Fibroblast of skin of left biceps (primary cell): ENCODE results near the gene KRT8.
"Not testable (repeated sequence)": the region's sequence is repeated elsewhere in the genome, so short reads cannot be mapped to it uniquely, and the experiment has no call there.

Experiments used
- DNase-seq, 2 experiments: peaks; one replicate each; pipeline ENCODE4 v3.0.0-alpha.2; 2013; ENCODE audit warnings: low read depth in 2 of 2

KRT8 gene

DNA sequence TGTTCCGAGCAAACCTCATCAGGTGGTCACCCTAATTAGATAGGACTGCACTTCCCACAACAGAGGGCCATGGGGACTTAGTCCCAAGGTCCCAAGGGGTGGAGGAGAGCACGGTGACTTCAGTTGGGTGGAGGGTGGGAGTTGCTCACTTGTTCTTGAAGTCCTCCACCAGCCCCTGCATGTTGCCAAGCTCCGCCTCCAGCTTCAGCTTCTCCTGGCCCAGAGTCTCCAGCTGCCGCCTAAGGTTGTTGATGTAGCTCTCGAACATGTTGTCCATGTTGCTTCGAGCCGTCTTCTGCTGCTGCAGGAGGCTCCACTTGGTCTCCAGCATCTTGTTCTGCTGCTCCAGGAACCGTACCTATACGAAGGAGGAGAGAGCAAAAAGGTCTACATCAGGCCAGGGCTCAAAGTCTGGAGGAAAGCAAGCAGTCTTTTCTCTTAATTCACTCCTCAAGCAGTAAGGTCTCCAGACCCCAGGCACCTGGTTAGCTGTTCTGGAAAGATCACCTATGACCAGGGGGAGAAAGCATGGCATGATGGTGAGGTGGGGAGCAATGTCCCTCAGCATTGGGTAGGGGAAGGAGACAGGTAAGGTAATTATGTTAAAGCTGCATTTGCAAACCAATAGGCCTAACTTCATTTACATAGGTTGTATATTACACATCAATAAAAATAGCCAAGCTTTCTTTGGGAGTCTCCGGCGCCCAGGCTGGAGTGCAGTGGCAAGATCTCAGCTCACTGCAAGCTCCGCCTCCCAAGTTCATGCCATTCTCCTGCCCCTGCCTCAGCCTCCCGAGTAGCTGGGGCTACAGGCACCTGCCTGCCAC is 2.9 kb downstream of the KRT8 start:
- DNase-seq: no peak

DNA sequence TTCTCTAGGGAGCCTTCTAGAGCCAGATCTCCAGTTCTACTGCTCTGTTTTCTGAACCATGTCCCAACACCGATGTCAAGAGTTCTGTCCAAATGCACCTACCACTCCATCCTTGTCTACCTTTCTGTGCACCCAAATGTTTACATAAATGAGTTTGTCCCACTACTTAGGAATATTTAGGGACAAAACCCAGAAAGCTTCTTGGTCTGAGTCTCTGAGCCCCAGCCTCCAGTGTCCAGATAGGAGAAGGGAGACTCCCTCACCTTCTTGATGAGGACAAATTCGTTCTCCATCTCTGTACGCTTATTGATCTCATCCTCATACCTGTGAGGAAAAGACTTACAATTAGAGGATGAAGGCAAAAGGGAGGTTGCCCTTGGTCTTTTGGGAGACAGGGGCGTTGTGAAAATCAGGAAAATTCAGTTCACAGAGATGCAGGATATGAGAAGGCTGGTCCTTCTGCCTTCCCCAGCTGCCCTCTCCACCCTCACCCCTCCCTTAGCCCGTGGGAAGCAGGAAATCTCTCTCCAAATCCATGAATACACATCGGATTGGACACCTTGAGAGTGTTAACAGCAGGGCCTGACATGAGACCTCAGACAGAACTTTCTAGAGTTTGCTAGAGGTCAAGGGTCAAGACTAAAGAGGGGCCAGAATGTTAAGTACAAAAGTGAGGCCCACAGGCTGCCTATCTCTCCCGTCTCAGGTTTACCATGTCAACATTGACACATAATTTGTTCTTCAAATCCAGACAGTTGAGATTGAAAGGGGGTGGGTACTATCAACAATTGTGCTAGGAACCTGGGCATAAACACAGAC is 3.8 kb downstream of the KRT8 start:
- no peak for DNase-seq

DNA sequence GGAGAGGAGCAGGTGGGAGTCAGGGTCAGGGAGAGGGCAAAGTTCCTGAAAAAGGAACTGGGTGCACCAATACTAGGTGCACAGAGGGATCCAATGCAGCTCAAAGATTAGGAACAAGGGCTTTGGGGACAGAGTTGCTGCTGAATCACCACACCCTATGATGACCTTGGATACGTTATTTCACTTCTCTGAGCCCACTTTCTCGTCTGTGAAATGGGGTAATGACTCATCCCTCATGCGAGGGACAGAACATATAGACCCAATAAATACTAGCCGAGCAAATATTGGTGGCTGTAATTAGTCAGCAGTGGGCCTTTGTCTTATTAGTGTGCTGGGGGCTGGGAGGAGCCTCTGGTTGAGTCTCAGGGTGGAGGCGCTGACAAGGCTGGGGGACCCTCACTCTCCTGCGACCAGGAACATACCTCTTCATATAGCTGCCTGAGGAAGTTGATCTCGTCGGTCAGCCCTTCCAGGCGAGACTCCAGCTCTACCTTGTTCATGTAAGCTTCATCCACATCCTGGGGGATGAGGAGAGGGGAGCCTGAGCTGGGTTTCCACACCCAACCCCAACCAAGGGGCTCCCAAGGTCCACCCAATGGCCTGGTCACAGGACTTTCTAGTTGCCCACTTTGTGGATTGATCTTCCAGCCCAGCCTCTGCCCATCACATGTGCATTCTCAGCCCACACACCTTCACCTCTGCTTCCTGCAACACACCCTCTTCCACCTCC is 4.5 kb downstream of the KRT8 start:
- DNase-seq: no peak

DNA sequence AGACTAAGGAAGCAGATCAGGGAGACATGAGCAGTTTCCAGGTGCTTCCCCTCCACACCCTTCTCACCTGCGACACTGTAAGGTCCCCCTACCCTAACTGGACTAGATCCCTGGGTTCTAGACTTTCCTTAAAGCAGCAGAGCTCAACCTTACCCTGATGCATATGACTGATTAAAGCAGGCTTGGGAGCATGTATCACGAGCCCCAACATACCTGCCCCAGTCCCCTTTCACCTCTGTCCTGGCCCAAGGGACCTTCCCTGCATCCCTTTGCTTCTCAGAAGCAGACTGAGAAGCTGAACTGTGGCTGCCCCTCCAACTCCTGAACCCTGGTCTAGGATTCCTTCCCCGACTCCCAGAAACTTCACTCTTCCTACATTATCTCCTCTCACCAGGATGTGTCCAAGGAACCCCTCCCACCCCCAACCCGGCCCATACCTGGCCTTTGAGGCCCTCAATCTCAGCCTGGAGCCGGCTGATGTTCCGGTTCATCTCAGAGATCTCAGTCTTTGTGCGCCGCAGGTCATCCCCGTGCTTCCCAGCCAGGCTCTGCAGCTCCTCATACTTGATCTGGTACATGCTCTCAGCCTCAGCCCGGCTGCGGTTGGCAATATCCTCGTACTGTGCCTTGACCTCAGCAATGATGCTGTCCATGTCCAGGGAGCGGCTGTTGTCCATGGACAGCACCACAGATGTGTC is 5.4 kb downstream of the KRT8 start:
- no peak for DNase-seq

DNA sequence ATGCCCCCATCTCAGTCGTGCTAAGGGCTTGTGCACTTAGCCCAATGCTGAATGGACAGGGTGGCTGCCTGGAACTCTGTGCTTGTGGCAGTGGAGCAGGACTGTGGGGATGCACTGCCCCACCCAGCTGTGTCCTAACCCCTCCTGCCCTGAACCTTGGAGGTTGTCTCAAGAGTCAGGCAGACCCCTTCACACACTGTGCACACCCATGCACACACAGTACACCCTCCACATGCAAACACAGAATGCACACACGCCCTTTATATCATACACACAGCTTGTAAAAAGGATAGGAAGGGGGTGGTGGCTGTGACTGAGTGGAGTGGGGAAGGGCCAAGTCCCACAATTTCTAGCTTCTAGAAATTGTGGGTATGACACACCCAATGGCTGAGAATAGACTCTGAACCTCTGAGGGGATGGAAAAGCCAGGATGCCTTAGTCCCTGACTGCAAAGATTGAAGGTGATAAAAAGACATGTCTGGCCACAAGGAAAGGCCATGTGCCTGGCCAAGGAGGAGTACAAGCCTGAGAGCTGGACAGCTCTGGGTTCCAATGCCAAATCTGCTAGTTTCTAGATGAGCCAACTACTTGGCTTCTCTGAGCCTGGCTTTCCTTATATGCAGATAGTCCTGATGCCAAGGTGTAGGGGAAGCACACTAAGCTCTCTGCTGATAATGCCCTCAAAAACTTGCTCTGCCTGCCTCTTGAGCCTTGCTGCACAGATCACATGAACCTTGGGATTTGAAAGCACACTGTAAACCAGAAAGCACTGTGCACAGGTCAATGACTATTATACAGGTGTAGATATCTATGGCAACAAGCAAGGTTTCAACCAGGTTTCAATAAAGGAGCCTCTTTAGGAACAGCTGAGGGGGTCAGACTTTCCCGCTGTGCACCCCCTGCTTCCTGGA is 8.4 kb downstream of the KRT8 start:
- no peak for DNase-seq

DNA sequence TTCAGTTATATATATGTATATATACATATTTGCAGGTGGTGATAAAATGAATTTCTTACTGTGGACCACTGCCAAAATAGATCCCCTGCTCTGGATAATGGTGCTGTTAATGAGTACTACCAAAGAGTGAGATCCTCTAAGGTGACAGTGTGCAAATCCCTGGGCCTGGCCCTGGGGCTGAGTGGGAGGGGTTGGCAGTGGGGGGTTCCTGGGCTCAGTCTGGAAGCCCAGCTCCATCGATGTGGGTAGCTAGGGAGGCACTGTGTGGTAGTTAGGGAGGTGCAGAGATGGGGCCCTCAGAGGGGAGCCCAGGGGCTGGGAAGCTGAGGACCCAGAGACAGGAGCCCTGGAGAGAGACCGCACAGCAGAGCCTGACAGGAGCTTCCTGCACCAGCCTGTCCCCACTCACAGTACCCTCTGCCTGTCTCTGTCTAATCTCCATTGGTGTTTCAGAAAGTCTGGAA is 9.1 kb downstream of the KRT8 start:
- no peak for DNase-seq

DNA sequence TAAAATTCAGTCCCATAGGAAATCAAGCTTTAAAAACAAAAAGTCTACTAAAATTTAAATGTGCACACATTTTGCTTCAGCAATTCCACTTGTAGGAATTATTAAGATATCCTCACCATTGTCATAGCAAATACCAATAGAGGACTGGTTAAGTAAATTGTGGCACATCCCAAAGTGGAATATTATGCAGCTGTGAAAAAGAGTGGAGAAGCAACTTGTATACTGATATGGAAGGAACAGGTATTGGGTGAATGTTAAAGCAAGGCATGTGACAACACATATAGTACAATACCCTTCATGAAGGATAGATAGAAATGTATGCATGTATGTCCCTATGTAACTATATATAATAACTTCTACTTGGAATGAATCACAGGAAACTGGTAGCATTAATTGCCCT is 11.9 kb downstream of the KRT8 start:
- no peak for DNase-seq

DNA sequence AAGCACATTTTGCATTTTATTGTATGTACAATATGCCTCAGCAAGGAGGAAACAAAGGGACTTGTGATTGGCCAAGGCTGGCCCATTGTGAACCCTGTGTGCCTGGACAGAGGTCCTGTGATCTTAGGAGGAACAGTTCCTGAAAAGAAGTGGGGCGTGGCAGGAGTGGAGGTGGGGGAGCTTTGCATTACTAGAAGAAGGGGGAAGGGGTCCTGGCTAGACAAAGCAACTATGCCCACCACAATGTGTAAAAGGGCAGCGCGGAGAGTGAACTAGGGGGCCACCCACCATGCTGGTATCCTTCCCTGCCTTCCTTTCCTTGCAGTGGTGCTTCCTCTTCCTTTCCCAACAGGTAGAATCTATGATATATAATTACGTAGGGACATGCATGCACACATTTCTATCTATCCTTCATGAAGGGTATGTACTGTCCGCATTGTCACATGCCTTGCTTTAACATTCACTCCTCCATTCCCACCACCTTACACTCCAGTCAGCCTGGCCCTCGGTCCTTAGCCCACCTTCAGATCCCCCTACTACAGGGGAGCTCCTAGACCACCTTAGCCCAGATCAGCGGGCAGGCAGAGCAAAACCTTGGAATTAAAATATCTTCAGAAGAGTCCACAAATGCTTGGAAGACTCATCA is 12.5 kb downstream of the KRT8 start:
- no peak for DNase-seq

DNA sequence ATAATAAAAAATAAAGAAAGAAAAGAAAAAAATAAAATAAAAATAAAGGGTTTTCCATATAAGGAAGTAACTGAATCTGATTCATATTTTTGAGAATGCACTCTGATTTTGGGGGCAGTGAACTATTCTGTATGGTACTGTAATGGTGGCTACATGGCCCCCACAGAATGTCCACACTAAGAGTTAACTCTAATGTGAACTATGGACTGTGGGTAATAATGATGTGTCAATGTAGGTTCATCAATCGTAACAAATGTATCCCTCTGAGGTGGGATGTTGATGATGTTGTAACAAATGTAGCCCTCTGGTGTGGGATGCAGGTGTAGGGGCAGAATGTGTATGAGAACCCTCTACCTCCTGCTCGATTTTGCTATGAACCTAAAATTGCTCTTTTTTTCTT is 13.8 kb downstream of the KRT8 start:
- no peak for DNase-seq

DNA sequence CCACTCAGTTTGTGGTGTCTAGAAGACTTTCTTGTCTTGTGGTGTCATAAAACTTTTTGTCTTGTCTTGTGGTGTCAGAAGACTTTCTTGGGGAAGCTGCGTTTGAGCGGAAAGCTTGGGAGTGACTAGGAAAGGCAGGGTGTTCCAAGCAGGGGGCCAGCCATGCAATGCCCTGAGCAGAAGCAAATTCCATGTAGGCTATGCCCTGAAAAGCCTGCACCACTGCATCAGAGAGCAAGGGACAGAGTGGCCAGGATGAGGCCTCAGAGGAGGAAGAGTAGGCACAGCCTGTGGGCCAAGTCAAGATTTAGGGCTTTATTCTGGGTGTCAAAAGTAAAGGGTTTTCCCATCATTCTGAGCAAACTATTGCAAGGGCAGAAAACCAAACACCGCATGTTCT is 14.5 kb downstream of the KRT8 start:
- no peak for DNase-seq

DNA sequence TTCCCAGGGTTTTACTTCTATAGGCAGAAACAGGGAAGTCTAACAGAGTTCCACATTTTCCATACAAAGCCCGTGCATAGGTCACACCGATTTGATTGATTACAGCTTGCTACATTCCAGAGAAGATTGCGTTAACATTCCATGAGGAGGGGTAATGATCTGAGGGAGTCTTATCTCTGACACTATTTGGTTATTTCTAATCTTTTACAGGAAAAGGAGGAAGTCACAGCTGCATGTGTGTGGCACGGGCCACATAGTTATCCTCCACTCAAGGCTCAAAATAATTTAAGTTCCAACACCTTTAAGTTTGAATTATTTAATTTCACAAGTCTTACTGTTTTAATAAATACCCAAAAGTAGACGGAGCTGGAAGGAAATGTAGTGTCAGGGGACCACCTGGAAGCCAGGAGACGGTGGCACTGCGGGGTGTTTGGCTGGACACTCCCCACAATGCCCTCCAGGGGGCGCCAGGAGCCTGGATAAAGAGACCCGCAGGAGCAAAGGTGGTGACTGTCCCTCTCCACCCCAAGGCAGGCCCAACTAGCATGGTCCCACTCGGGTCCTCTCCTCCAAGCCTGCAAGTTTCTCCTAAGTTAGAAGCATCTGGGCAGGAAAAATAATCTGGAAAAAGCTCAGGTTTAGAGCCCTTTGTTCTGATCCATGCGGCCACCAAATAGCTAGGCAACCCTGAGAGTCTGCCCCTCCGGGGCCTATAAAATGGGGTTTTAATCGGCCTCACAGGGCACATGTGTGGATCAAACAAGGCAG is 20.2 kb downstream of the KRT8 start:
- no peak for DNase-seq

DNA sequence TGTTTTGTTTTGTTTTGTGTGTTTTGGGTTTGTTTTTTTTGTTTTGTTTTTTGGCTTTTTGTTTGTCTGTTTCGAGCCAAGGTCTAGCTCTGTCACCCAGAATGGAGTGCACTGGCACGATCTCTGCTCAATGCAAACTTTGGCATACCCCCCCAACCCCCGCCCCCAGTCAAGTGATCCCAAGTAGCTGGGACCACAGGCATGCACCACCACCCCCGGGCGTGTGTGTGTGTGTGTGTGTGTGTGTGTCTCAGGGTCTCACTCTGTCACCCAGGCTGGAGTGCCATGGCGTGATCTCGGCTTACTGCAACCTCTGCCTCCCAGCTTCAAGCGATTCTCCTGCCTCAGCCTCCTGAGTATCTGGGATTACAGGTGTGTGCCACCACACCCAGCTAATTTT is 24.4 kb downstream of the KRT8 start:
- not testable (repeated sequence) for DNase-seq

DNA sequence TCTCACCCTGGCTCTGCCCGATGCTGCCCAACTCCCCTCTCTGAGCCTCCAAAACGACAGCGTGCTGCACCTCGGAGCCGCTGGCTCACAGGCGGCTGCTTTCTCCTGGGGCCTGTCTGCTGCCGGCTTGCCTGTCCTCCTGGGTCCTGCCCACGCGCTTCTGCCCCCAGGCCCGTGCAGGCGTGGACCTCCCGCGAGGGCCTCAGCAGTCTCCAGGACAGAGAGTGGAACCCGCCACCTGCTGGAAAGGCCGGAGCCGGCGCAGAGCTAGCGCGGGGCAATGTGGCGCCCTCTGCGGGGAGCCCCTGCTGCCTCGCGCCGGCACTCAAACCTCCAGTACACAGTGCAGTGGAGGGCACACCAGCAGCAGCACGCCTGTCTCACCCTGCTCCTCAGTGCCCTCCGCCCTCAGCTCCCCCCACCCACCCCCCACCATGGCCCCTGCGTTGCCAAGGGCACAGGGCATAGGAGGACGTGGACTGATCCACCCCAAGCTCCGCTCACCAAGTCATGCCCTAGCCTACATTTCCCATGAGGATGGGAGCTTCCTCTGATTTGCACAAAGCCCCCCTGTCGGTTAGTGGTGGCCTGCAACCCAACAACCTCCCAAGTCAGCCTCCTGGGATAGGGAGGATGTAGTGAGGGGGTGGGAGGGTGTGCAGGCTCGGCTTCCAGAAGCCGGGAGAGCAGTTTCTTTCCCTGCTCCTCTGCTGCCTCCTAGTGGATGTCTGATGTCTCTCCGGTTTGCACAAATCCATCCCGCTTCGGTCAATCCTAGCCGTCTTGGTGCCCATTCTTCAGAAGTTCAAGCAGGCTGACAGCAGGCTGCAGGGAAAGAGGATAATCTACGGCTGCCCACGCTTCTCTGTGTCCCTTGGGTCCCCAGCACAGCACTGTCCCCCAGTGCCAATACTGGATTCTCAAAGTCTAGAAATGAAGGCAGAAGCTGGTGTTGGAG is 25.2 kb downstream of the KRT8 start:
- peak in 1 of 2 experiments; percentile 56 for DNase-seq

DNA sequence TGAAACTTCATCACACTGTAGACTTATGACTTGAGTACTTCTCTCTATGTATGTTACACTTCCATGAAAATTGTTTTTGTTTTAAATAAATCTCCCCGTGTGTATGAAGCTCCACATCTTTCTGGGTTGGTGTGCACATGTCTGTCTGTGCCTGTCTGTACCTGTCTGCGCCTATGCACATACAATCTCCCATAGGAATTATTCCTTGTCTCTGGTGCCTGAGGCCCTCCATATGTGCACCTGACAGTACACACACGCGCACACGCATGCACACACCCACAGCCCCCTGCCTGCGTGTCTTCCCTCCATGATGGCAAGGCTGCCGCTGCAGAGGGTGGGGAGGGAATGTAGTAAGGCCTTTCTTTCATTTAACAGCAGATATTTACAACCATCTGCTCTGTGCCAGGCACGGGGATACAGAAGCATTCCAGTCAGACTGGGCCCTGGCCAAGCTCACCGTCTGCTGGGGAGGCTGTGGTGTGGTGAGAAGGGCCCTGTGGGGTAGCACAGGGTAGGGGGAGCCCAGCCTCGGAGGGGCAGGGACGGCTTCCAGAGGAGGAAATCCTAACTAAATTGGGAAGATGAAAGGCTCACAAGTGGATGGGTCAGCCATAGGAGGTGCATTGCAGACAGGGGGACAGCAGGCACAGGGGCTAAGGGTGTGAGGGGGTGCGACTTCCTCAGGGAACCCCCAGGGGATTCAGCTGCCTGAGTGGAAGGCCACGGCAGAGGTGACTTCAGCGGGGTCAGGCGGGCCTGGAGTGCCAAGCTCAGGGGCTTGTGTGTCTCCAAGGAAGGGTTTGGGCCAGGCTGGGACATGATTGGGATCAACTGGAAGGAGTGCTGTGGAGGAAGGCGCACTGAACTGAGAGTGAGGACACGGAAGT is 26.1 kb downstream of the KRT8 start:
- DNase-seq: no peak

DNA sequence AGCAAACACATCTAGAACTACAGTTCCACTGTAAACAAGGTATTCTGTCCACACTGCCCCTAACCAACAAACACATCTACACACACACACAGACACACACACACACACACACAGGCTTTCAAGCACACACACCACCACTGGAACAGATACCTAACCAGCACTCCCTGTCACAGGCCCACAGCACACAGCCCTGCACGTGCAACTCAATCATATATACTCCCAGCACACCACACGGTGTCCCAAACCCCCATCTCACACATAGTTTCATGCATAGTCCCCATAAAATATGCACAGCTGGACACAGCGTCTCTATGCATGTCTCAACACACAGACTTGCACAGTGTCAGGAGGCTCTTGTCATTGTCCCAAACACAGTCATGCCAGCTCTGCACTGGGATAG is 27.6 kb downstream of the KRT8 start:
- no peak for DNase-seq

DNA sequence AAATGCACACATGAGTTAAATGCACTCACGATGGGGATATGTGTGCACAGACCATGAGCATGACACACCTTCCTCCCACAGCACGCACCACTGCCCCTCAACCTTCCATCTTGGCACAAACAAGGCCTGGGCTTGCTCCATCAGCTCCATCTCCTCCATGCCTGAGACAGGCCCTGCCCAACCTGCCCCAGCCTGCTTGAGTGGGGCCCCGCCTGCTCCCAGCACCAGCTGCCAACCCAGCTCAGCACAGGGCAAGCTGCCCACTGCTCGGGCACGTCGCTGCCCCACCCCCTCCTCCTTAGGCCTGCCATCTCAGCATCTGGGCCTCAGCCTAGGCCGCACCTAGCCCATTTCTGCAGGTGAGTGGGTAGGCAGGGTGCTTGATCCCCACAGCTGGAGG is 28.5 kb downstream of the KRT8 start:
- no peak for DNase-seq
